GM19372 (cell line): ENCODE data around the gene PA2G4.
A peak's percentile ranks its signal among the peaks of the same experiment; 100 is the strongest.

ENCODE experiments used
- ATAC-seq: cut with Tn5 transposase; IDR thresholded peaks from one replicate; pipeline ENCODE4 v1.9.1; 2021; ENCODE audit warnings: mild to moderate bottlenecking, low read depth, moderate library complexity; ENCODE audit not compliant: unreplicated experiment

Gene PA2G4

GRCh38 chr12:56121204-56121870 lies 17.0 kb downstream of the PA2G4 start:
- no peak for ATAC-seq

DNA sequence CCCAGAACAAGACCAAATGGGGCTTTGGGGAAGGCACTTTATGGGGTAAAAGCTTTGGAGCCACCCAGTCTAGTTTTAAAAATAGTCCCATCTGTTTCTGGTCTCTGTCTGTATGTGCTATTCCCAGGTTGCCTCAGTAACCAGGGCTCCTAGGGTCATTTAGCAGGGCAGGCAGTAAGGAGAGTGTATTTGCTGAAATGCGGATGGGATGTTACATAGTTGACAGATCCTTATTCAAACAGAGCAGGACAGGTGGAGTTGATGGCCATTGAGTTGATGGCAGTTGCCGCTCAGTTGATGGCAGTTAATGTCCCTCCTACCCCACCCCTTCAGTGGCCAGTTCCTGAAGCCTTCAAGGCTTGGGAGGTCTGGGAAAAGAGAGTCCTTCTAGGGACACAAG lies 18.3 kb downstream of the PA2G4 start:
- no peak for ATAC-seq

DNA sequence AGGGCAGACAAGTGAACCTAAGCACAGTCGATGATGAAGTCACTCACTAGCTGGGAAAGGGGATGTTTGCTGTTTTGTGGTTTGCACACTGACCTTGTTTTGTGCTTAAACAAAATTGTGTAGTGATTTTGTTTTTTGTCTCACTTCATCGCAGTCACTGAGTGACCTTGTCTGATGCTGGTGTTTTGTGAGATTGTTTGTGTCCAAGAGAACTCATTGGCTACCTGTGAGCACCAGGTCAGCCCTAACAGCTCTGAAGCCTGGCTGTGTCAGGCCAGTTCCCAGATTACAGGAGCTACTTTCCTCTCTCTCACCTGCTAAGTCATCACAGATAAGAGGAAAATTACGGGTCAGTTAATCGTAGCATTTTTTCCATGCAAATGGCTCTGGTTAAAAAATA lies 19.8 kb downstream of the PA2G4 start:
- no peak for ATAC-seq

DNA sequence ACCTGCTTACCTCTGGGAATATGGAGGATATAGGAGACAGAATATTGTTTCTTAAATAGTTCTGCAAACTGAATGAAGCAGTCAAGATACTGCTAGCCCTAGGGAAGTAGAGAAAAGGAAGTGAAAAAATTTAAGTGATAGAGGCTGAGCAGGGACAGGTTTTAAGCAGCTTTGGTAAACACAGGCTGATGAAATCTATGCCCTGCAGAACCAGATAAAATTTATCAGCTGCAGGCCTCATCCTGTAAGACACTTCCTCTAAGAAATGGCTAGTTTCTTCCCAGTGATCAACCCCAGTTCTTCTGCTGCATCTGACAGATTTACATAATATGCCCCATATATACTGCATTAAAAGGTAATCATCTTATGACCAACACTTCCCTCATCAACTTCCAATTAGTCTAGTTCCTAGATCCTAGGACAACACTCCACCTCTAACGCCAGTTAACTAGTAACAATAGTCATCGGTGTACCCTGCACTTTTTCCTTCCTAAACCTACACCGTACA lies 22.4 kb downstream of the PA2G4 start:
- no peak for ATAC-seq

DNA sequence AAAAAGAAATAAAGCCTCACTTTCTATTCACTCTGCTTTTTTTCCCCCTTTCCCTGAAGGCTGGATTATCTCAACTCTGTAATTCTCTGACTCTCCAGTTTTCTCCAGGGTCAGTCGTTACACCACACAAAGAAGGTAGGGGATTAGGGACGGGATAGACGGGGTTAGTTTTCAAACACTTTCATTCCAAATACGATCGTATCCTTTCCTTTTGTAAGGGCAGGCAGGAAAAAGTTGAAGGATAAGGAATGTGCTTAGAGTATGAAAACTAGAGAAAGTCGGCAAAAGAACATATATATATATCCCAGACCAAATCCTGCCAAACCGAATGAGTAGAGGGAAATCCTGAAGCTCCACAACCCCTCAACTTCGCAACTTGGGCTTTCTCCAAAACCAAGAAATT lies 23.1 kb downstream of the PA2G4 start:
- ATAC-seq: no peak

DNA sequence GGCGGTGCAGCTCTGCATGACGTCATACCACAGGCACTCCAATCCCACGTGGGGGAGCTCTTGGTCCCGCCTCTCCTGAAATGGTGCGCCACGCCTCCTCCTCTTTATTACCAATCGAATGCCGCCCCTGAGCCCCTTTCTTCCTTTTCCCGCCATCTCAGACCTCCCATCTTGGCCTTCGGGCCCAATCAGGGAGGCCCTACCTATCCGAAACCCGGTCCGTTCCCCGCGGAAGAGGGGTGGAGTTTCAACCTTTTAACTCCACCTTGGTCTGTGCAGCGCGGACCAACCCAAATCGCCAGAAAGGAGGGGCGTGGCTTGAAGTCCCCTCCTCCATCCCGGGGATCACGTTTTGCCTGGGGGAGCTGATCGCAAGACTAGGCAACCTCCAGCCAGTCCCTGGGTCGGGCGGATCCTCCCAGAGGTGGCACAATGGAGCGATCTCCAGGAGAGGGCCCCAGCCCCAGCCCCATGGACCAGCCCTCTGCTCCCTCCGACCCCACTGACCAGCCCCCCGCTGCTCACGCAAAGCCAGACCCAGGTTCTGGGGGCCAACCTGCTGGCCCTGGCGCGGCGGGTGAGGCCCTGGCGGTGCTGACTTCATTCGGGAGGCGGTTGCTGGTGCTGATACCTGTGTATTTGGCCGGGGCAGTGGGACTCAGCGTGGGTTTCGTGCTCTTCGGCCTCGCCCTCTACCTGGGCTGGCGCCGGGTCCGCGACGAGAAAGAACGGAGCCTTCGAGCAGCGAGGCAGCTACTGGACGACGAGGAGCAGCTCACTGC lies 23.7 kb downstream of the PA2G4 start, which contains the start of gene ESYT1:
ESYT1 (plus strand) TSS at position 380 of the 782 bp plus-strand sequence; CDS start at position 433, 53 bp downstream.
- ATAC-seq: peak; percentile 81

DNA sequence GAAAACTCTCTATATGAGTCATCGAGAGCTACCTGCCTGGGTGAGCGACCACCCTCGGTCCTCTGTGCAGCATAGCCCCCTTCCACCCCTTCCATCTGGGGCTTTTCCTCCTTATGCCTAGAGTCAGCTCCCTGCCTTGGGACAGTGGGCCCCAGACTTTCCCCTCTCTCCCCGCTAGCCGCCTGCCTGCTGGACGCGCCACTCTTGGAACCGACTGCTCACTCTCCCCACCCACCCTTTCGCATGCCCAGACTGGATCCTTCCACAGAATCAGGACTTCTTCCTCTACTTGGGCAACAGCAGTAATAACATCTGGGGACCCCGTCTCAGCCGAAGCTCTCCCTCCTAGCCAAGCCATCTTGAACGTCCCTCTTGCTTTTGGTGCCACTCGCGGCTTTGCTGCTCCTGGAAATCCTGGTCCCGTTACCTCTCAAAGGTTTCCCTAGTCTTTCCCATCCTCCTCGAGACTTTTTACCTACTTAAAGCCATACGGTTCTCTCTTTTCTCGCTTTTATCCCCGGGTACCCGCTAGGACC lies 24.4 kb downstream of the PA2G4 start:
- ATAC-seq: no peak

DNA sequence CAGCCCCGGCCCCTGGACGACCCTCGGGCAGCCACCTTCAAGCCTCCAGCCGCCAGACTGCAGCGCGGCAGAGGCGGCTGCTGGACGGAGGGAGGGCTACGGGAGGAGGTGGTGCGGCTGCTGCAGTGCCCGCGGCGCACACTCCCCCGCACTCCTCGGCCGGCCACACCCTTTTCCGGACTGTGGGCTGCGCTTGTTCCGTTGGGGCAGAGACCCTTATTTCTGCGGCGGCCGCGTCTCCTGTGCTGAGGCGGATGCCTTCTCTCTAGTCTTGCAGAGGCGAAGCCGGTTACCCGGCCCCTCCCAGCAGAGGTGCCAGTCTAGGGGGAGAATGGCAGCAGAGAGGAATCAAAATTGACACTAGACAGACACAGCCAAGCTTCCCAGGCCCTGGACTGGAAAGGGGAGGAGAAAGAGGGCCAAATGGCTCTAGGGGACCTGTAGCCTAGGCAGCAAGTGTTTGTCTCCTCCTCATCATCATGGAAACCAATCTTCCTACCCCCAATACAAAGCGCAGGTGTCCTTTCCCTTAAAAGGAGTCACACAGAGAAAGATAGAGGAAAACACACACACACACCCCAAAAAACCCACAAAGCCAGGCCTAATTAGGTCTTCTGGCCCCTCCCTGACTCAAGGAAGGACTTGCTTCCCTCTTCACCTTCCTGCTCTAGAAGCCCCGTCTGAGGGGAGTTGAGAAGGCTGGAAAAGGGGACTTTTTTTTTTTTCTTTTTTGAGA lies 25.0 kb downstream of the PA2G4 start:
- peak; percentile 37 for ATAC-seq

GRCh38 chr12:56129942-56130495 lies 25.7 kb downstream of the PA2G4 start:
- ATAC-seq: no peak

GRCh38 chr12:56130876-56131275 lies 26.5 kb downstream of the PA2G4 start:
- no peak for ATAC-seq

GRCh38 chr12:56134897-56135296 lies 30.5 kb downstream of the PA2G4 start:
- ATAC-seq: no peak

- ATAC-seq: no peak
These were observed 33.7 kb downstream of the PA2G4 start for GRCh38 chr12:56137853-56138571.

DNA sequence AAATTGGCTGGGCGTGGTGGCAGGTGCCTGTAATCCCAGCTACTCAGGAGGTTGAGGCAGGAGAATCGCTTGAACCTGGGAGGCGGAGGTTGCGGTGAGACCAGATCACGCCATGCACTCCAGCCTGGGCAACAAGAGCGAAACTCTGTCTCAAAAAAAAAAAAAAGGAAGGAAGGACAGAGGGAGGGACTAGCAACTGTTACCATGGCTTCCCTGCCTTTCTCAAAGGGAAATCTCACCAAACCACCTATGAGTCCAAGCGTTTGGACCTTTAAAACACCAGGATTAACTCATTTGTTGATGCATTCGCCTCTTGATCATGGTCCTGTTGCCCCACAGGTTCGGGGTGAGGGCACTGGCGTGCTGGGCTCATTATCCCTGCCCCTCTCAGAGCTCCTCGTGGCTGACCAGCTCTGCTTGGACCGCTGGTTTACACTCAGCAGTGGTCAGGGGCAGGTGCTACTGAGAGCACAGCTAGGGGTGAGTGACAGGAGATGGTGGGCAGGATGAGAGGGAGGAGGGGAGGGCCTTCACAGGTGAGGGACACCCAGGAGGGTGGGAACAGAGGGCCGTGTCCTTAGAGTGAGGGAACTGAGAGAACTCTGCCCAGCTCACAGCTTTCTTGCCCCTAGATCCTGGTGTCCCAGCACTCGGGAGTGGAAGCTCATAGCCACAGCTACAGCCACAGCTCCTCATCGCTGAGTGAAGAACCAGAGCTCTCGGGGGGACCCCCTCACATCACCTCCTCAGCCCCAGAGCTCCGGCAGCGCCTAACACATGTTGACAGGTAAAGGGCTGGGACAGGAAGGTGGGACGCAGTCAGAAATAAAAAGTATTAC lies 37.8 kb downstream of the PA2G4 start:
- no peak for ATAC-seq

DNA sequence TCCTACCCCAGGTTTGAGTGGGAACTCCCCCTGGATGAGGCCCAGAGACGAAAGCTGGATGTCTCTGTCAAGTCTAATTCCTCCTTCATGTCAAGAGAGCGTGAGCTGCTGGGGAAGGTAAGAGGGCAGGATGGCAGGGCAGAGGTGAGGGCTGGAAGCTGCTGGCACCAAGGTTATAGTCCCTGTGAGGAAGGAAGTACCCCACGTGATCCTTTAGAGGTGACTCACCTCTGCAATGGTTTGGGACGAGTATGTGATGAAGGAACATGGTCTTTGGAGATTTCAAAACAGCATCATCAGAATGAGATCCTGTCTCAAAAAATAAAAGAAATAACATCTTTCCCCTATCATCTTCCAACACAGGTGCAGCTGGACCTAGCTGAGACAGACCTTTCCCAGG lies 38.9 kb downstream of the PA2G4 start:
- no peak for ATAC-seq

GRCh38 chr12:56143870-56144269 lies 39.5 kb downstream of the PA2G4 start:
- ATAC-seq: no peak

DNA sequence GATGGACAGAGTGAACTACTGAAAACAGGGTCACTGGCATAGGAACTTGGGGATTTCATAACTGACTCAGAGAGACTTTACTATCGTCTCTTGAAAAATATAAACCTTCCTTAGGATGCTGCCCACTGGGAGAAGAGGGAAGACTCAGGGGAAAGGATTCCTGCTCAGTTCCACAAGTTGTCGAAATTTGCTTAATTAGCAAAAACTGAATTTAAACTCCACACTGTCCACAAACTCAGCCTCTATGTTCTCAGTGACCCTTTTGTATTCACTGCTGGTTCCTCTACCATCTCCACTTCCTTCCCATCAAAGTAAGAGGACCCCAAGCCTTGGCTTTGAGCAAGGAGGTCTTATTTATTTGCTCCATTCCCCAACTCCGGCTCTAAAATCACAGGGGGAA lies 40.9 kb downstream of the PA2G4 start:
- no peak for ATAC-seq

DNA sequence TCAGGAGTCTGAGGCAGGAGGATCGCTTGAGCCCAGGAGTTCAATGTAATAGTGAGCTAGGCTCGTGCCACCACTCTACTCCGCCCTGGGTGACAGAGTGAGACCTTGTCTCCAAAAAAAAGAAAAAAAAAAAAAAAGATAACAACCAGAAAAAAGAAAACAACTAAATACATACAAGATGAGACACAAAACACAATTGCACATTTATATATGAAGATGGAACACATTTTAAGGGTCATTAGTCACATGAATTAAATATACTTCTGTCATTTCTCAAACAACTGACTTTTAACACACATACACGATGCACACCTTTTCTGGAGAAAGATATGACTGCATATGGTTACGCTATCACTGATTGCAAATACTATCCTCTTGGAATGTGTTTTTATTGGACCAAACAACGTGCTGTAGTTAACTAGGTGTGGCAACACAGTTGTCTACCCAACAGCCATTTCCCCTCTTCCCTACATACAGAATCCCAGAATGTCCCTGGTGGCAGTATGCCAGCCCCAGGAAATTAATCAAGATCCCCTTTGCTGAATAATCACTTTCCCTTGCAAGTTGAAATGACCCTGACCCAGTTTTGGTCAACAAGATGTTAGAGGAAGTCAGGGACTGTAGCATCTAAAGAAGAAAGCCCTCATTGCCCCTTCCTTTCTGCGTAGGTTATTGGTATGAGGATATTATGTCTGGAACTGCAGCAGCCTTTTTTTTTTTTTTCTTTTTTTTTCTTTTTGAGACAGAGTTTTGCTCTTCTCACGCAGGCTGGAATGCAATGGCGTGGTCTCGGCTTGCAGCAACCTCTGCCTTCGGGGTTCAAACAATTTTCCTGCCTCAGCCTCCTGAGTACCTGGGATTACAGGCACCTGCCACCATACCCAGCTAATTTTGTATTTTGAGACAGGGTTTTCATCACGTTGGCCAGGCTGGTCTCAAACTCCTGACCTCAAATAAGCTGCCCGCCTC lies 42.4 kb downstream of the PA2G4 start:
- no peak for ATAC-seq

DNA sequence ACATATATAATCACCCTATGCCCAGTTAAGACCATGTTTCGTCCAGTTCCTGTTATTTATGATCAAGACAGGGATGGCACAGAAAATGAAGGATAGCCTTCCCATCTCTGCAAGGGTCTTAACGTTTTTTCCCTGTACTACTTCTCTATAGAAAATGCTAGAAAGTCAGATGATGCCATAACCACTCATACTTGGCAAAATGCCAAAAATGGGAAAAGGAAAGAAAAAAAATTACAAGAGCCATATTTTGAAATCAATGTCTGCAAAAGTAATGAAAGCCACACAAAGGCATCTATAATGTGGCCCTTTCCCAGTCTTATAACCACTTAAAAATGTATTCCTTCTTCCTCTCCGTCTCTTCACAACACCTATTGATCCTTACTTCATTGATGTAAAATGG lies 46.2 kb downstream of the PA2G4 start:
- no peak for ATAC-seq
